SK-N-MC (cell line): ENCODE results near the gene CTSA.

Source experiments
- DNase-seq: peaks from one replicate; pipeline ENCODE4 v3.0.0-alpha.2; 2011; ENCODE audit warnings: low read depth, low spot score
- H3K27ac ChIP-seq: fragments of 200-600 bp; sonication (generic); 2 replicates; pipeline ENCODE4 v1.5.1; 2016; ENCODE audit warnings: mixed run types
- H3K36me3 ChIP-seq: fragments of 200-600 bp; sonication (generic); 2 replicates; pipeline ENCODE4 v1.6.1; 2017; ENCODE audit warnings: antibody characterized with exemption, low read length, mixed read lengths; ENCODE audit not compliant: insufficient read depth
- H3K4me3 ChIP-seq: fragments of 200-600 bp; sonication (generic); 2 replicates; pipeline ENCODE4 v1.5.1; 2016
- H3K9ac ChIP-seq: fragments of 200-600 bp; sonication (generic); 2 replicates; pipeline ENCODE4 v1.8.0; 2017; ENCODE audit warnings: mixed run types, mixed read lengths; ENCODE audit not compliant: insufficient read length
- H3K9me3 ChIP-seq: fragments of 200-600 bp; sonication (generic); 2 replicates; pipeline ENCODE4 v1.6.1; 2017; ENCODE audit warnings: low read depth, mild to moderate bottlenecking, antibody characterized with exemption, low read length, moderate library complexity, mixed read lengths
- EZH2 ChIP-seq: fragments of 200-600 bp; sonication (generic); IDR thresholded peaks from one replicate; pipeline ENCODE4 v1.6.1; 2017; ENCODE audit warnings: antibody characterized with exemption
- FOXP2 ChIP-seq: optimal IDR thresholded peaks from 2 replicates; pipeline ENCODE3; 2011; ENCODE audit warnings: mild to moderate bottlenecking, moderate library complexity; ENCODE audit not compliant: insufficient read depth; ENCODE audit errors: extremely low read length, control extremely low read depth
- POLR2AphosphoS5 ChIP-seq: IDR thresholded peaks from 2 replicates; pipeline ENCODE4 v1.6.1; 2012; ENCODE audit warnings: mild to moderate bottlenecking, low read depth, low read length, borderline replicate concordance

Gene CTSA

GRCh38 chr20:45944965-45945677 is 54.0 kb downstream of the CTSA start:
- DNase-seq, result no peak
- H3K9ac ChIP-seq, result no peak overlapping the region
- H3K9me3 ChIP-seq, result no peaks in the 10 kb centered on the region
- TF ChIP-seq EZH2 (no peak), POLR2AphosphoS5 (no peak), FOXP2 (no peak)
- H3K4me3 ChIP-seq, result no peak overlapping the region
- no peak overlapping the region for H3K27ac ChIP-seq
- H3K36me3 ChIP-seq, result peaks cover 81% of the 10 kb centered on the region

GRCh38 chr20:45945678-45946148 is 54.6 kb downstream of the CTSA start:
- Histone ChIP-seq H3K4me3 (no peak overlapping the region), H3K27ac (no peak overlapping the region), H3K9ac (no peak overlapping the region), H3K9me3 (no peaks in the 10 kb centered on the region), H3K36me3 (peaks cover 76% of the 10 kb centered on the region)
- TF ChIP-seq FOXP2, result no peak
- no peak for TF ChIP-seq EZH2
- no peak for TF ChIP-seq POLR2AphosphoS5
- DNase-seq, result no peak

DNA sequence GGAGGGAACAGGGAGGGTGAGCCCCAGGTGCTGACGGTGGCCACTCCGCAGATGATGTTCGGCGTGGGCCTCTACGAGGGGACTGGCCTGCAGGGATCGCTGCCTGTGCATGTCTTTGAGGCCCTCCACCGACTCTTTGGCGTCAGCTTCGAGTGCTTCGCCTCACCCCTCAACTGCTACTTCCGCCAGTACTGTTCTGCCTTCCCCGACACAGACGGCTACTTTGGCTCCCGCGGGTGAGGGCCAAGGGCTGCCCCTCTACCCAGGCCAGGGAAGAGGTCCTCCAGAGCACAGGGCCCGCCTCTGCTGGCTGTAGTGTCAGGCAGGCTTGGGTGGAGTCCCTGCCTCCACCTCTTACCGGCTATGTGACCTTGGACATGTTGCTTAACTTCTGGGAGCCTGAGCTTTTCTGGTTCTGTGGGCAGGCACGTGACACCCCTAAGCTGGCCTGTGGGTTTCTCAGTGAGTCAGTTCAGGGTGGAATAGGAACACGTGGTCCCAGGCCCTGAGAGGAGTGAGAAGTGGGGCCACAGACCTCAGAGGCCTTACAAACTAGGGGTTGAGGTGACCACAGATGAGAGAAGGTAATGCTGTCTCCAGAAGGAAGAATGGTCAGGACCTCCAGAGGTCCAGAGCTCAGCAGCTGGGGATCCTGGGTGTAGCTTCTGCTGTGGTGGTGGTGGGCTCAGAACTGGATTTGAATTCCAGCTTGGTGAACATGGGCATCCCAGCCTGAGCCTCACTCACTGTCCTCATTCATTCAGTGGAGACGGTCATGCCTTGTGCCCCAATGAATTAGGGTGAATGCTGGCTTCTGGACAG is 55.2 kb downstream of the CTSA start:
- DNase-seq, result no peak
- Histone ChIP-seq H3K9ac (no peak overlapping the region), H3K27ac (no peak overlapping the region), H3K4me3 (no peak overlapping the region), H3K36me3 (peaks cover 75% of the 10 kb centered on the region), H3K9me3 (no peaks in the 10 kb centered on the region)
- TF ChIP-seq POLR2AphosphoS5 (no peak), FOXP2 (no peak), EZH2 (no peak)

- Histone ChIP-seq H3K9me3 (no peaks in the 10 kb centered on the region), H3K4me3 (no peak overlapping the region), H3K36me3 (peaks cover 84% of the 10 kb centered on the region), H3K9ac (no peak overlapping the region), H3K27ac (no peak overlapping the region)
- DNase-seq, result no peak
- TF ChIP-seq FOXP2, result no peak
- no peak; the same call in 1 of the 2 replicates for TF ChIP-seq POLR2AphosphoS5
- TF ChIP-seq EZH2, result no peak
Observed at GRCh38 chr20:45947110-45947866, 56.2 kb downstream of the CTSA start.

DNA sequence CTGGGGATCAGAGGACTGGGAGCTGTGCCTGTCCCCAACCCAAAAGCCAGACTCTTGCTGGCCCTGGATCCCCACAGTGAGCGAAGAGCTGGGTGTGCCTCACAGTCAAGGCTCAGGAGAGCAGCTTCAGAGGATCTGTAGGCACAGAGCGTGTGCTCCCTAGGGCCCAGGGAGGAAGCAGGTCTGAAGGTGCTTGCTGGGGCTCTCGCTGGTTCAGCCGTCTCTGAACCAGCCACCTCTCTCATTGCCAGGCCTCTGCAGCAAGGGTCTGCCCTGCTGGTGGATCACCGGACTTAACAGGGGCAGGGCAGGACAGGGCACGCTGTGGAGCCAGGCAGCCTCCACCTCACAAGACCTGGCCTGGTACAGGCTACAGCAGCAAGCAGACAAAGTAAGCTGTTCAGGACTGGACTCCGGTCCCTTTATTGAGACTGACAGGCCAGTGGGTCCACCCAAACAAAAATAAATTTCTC is 57.2 kb downstream of the CTSA start:
- Histone ChIP-seq H3K27ac (no peak overlapping the region), H3K4me3 (no peak overlapping the region), H3K36me3 (peaks cover 88% of the 10 kb centered on the region), H3K9ac (no peak overlapping the region), H3K9me3 (no peaks in the 10 kb centered on the region)
- TF ChIP-seq POLR2AphosphoS5 (peak; percentile 41; the same call in 1 of the 2 replicates), FOXP2 (no peak)
- no peak for DNase-seq
